Activated T-cell treated with anti-CD3 and anti-CD28 coated beads for 48 hours (primary cell): Measurements from ENCODE around the gene KDM1A.

ENCODE experiments used
- DNase-seq: peaks from one replicate; pipeline ENCODE4 v3.0.0-alpha.2; 2020; ENCODE audit warnings: low read depth

KDM1A gene

GRCh38 chr1:23069675-23070074, 50.4 kb downstream of the KDM1A start:
- DNase-seq: no peak

DNA sequence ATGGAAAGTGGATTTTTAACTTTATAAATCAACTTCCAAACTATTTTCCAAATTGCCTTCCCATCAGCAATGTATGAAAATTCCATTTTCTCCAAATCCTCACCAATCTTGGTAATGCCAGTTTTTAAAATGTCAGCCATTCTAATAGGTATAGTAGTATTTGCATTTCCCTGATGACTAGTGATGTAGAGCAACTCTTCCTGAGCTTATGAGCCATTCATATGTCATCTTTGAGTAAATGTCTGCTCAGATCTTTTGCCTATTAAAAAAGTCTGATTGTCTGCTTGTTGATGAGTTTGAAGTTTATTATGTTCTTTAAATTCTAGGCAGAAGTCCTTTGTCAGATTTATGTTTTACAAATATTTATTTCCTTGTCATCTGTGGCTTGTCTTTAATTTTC, 54.7 kb downstream of the KDM1A start:
- no peak for DNase-seq

GRCh38 chr1:23079025-23079424, 59.8 kb downstream of the KDM1A start:
- DNase-seq: no peak

GRCh38 chr1:23080885-23081284, 61.6 kb downstream of the KDM1A start:
- DNase-seq: no peak

- DNase-seq: no peak
Measured at GRCh38 chr1:23081376-23081775, 62.1 kb downstream of the KDM1A start.

GRCh38 chr1:23083714-23084480, 64.6 kb downstream of the KDM1A start:
- no peak for DNase-seq

GRCh38 chr1:23084880-23085279, 65.6 kb downstream of the KDM1A start:
- DNase-seq: no peak

- DNase-seq: no peak
Measured at GRCh38 chr1:23085696-23086095, 66.4 kb downstream of the KDM1A start.

GRCh38 chr1:23088027-23088426, 68.8 kb downstream of the KDM1A start:
- no peak for DNase-seq

DNA sequence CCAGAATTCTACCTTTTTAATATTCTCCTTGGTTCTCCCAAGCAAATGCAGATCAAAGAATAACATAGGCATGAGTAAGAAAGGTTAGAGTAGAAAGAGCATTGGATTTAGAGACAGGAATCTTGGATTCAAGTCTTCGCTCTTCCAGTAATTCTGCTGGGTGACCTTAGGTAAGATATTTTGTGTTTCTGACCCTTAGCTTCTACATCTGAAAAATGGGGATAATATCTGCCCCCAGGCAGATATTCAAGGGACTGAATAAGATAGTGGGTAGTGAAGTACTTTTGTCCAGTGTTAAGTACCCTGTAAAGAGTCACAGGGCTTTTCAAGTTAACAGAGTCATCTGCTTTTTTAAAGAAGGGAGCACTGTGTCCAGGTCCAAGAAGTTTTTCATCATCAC, 70.8 kb downstream of the KDM1A start:
- no peak for DNase-seq

- no peak for DNase-seq
Measured at GRCh38 chr1:23091545-23091944, 72.3 kb downstream of the KDM1A start.

DNA sequence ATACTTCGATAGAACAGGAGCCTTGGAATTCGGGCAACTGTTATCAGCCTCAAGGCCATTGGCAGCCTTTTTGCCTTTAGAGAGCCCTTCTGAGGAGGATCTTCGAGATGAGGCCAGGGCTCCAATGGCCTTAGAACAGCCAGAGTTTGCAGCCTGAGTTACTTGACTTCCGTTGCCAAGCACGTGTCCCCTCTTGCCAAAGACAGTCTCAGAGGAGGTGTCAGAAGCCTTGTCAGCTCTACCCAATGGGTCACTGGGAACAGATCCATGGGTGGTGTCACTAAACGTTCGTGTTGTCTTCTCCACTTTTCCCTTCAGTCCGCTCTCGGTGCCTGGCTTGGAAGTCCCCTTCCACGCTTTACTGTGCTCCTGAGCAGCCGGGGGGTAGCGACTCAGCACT, 73.2 kb downstream of the KDM1A start:
- DNase-seq: no peak

DNA sequence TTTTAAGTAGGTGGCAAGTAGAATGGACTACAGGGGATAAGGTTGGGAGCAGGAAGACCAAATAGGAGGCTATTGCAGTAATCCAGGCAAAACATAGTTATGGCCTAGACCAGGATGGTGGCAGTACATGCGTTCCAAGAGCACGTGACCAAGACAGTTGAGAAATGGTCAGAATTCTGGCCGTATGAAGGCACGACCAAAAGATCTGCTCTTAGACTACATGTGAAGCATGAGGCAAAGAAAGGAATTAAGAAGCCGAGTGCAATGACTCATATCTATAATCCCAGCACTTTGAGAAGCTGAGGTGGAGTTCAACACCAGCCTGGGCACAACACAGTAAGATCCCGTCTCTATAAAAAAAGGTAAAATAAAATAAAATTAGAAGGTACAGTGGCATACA, 78.0 kb downstream of the KDM1A start:
- DNase-seq: no peak

DNA sequence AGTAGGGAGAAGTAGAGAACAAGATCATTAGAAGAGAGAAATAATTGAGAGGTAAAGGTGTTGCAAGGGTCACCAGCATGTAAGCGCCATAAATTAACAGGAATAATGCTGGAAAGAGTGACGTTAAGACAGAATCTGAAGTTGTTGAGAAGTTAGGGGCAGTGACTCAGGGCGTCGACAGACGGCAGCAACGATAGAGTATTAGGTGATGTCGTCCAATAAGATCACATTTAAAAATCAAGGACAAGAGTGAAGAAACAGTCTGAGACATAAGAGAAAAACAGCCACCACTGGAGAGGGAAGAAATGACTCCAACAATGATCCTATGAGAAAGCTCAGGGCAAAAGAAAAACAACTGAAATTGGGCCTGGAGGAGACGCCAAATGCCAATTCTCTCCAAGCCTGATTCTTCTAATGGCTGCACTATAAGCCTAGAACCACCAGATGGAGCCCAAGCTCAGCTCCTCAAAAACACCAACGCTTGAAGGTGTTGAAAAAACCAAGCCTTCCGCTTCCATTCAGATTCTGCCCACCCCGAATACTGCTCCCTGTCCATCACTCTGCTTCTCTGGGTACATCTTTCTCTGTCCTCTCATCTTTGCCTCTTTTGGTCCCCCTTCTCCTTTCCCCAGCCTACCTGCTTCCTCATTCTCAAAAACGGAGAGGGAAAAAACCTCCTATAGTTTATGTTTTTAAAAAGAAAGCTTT, 79.3 kb downstream of the KDM1A start:
- DNase-seq: peak; percentile 38

GRCh38 chr1:23099171-23099536, 79.9 kb downstream of the KDM1A start:
- no peak for DNase-seq

GRCh38 chr1:23100074-23100748, 80.9 kb downstream of the KDM1A start:
- peak; percentile 15 for DNase-seq

DNA sequence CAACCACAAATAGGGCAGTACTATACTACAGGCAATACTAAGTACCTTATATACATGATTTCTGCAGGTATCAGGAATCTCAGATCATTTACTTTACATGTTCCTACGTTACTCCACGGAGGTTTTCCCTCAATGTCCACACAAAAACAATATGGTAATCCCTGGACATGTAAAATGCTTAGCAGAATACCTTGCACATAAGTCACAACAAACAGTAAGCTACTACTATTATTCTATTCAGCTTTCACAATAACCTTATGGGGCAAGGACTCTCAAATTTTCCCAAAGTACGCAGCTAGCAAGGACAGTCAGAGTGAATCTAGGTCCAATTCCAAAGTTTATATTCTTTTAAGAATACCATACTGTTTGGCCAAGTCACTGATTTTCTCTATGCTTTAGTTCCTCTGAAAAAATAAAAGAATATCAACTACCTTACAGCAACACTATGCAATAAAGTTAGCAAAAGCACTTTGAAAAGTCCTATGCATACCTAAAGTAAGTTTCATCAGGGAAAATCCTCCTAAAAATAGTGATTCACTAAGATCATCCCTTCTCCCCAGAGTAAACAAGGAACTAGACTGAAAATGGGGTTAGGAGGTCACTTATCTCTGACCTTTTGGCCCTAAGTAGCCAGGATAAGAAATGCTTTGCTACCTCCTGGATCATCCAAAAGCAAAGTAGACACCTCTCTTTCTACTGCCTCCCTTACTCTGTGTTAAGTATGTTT, 82.0 kb downstream of the KDM1A start:
- DNase-seq: no peak

- DNase-seq: no peak
Measured at GRCh38 chr1:23101887-23102286, 82.6 kb downstream of the KDM1A start.

GRCh38 chr1:23102289-23102688, 83.0 kb downstream of the KDM1A start:
- no peak for DNase-seq

- no peak for DNase-seq
Measured at GRCh38 chr1:23103001-23103889, 84.0 kb downstream of the KDM1A start.

GRCh38 chr1:23108918-23109533, 89.8 kb downstream of the KDM1A start:
- no peak for DNase-seq
